GM12878 (cell line): ENCODE data around the gene CENPS.
"Not testable (repeated sequence)": the region's sequence is repeated elsewhere in the genome, so short reads cannot be mapped to it uniquely, and the experiment has no call there.

Source experiments
- CEBPB ChIP-seq, 2 experiments: fragments of 150-350 bp in 1 of 2; IDR thresholded peaks; 2 replicates each; pipeline ENCODE4 v1.6.1; 2012 to 2014; ENCODE audit warnings: low read depth in 2 of 2, low read length in 2 of 2, borderline replicate concordance in 1 of 2, inconsistent platforms in 1 of 2
- EP300 ChIP-seq, 2 experiments: fragments of 150-350 bp in 1 of 2; IDR thresholded peaks; 2 replicates each; pipeline ENCODE4 v1.6.1; 2011 to 2012; ENCODE audit warnings: low read depth in 2 of 2, low read length in 2 of 2, borderline replicate concordance in 1 of 2, improper control_type of control experiment in 1 of 2, inconsistent platforms in 1 of 2; ENCODE audit not compliant: control insufficient read depth in 1 of 2
- EZH2 ChIP-seq: IDR thresholded peaks from 2 replicates; pipeline ENCODE4 v1.6.1; 2012; ENCODE audit warnings: low read depth, mild to moderate bottlenecking, control low read depth, inconsistent platforms, low read length, borderline replicate concordance; ENCODE audit not compliant: control insufficient read depth
- MEF2A ChIP-seq: IDR thresholded peaks from 2 replicates; pipeline ENCODE4 v1.6.1; 2011; ENCODE audit warnings: low read depth, mild to moderate bottlenecking, low read length, moderate library complexity; ENCODE audit not compliant: insufficient read depth
- PAX5 ChIP-seq: IDR thresholded peaks from 2 replicates; pipeline ENCODE4 v1.6.1; 2011; ENCODE audit warnings: low read depth, low read length, borderline replicate concordance
- POLR2A ChIP-seq: IDR thresholded peaks from 2 replicates; pipeline ENCODE4 v1.6.1; 2011; ENCODE audit warnings: low read depth, mild to moderate bottlenecking, low read length
- POLR2AphosphoS5 ChIP-seq: IDR thresholded peaks from 2 replicates; pipeline ENCODE4 v1.6.1; 2011; ENCODE audit warnings: mild to moderate bottlenecking, low read length, inconsistent platforms
- RAD21 ChIP-seq: IDR thresholded peaks from 2 replicates; pipeline ENCODE4 v1.6.1; 2011; ENCODE audit warnings: mild to moderate bottlenecking, low read depth, low read length, moderate library complexity; ENCODE audit not compliant: insufficient read depth
- REST ChIP-seq: IDR thresholded peaks from 2 replicates; pipeline ENCODE4 v1.6.1; 2012; ENCODE audit warnings: mild to moderate bottlenecking, low read depth, low read length
- STAT1 ChIP-seq: fragments of 450-650 bp; conservative IDR thresholded peaks from 2 replicates; pipeline ENCODE4 v1.6.1; 2014; ENCODE audit warnings: antibody characterized with exemption, mild to moderate bottlenecking
- TF ChIP-seq, protein P1 (sequence below), 3 experiments: IDR thresholded peaks in 2 of 3; conservative IDR thresholded peaks in 1 of 3; 2 replicates each; pipeline ENCODE4 v1.5.1; 2011; ENCODE audit warnings: low read depth in 3 of 3, low read length in 3 of 3, mild to moderate bottlenecking in 3 of 3, control low read depth in 2 of 3, moderate library complexity in 2 of 3, inconsistent platforms in 1 of 3, mixed read lengths in 1 of 3; ENCODE audit not compliant: control insufficient read depth in 2 of 3, insufficient read depth in 1 of 3; ENCODE audit errors: extremely low read depth in 1 of 3
- TF ChIP-seq, protein P2 (sequence below): fragments of 150-350 bp; IDR thresholded peaks from 2 replicates; pipeline ENCODE4 v1.6.1; 2016; ENCODE audit warnings: low read depth, low read length

GRCh38 chr1:10415967-10416366, 14.3 kb upstream of the CENPS start:
- TF ChIP-seq POLR2A; STAT1; CEBPB (IDR thresholded peaks at IDR 0.05; ENCODE audit: borderline replicate concordance in 1 of 2, low read depth in 2 of 2, low read length in 2 of 2); EZH2; MEF2A; RAD21; EP300 (IDR thresholded peaks at IDR 0.05; ENCODE audit: borderline replicate concordance in 1 of 2, control insufficient read depth in 1 of 2, low read depth in 2 of 2, low read length in 2 of 2); POLR2AphosphoS5; REST; PAX5: not testable (repeated sequence)
- TF ChIP-seq, protein P1, sequence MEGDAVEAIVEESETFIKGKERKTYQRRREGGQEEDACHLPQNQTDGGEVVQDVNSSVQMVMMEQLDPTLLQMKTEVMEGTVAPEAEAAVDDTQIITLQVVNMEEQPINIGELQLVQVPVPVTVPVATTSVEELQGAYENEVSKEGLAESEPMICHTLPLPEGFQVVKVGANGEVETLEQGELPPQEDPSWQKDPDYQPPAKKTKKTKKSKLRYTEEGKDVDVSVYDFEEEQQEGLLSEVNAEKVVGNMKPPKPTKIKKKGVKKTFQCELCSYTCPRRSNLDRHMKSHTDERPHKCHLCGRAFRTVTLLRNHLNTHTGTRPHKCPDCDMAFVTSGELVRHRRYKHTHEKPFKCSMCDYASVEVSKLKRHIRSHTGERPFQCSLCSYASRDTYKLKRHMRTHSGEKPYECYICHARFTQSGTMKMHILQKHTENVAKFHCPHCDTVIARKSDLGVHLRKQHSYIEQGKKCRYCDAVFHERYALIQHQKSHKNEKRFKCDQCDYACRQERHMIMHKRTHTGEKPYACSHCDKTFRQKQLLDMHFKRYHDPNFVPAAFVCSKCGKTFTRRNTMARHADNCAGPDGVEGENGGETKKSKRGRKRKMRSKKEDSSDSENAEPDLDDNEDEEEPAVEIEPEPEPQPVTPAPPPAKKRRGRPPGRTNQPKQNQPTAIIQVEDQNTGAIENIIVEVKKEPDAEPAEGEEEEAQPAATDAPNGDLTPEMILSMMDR (IDR thresholded peaks at IDR 0.05 in 2 of 3, conservative IDR thresholded peaks at IDR 0.05 in 1 of 3; ENCODE audit: control insufficient read depth in 2 of 3, extremely low read depth in 1 of 3, insufficient read depth in 1 of 3, low read depth in 3 of 3, low read length in 3 of 3) = not testable (repeated sequence)
- TF ChIP-seq, protein P2, sequence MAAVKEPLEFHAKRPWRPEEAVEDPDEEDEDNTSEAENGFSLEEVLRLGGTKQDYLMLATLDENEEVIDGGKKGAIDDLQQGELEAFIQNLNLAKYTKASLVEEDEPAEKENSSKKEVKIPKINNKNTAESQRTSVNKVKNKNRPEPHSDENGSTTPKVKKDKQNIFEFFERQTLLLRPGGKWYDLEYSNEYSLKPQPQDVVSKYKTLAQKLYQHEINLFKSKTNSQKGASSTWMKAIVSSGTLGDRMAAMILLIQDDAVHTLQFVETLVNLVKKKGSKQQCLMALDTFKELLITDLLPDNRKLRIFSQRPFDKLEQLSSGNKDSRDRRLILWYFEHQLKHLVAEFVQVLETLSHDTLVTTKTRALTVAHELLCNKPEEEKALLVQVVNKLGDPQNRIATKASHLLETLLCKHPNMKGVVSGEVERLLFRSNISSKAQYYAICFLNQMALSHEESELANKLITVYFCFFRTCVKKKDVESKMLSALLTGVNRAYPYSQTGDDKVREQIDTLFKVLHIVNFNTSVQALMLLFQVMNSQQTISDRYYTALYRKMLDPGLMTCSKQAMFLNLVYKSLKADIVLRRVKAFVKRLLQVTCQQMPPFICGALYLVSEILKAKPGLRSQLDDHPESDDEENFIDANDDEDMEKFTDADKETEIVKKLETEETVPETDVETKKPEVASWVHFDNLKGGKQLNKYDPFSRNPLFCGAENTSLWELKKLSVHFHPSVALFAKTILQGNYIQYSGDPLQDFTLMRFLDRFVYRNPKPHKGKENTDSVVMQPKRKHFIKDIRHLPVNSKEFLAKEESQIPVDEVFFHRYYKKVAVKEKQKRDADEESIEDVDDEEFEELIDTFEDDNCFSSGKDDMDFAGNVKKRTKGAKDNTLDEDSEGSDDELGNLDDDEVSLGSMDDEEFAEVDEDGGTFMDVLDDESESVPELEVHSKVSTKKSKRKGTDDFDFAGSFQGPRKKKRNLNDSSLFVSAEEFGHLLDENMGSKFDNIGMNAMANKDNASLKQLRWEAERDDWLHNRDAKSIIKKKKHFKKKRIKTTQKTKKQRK = not testable (repeated sequence)
